Measurements from ENCODE around the gene AP4E1. TPM values are rescaled to one million over a fixed set of nuclear protein-coding genes. Genes with fewer than 3 reads are reported as not detected.

The AP4E1 gene
- 10 to 100 TPM in 2 of 4 donors, 1 to 10 TPM in 2; 6.8 to 12.1 (median 9.8) TPM for total RNA-seq

- TF ChIP-seq CTCF (IDR thresholded peaks at IDR 0.05; ENCODE audit: low read depth): no peak
These were observed at the start of gene AP4E1 for GRCh38 chr15:50908209-50909009. TSS of gene AP4E1 (plus strand) at chr15:50908683. CDS start at chr15:50908779, 96 bp downstream.

- no peak for TF ChIP-seq CTCF (IDR thresholded peaks at IDR 0.05; ENCODE audit: low read depth)
These were observed 47.7 kb upstream of the AP4E1 start for GRCh38 chr15:50860824-50861223.

GRCh38 chr15:50862553-50862952, 45.9 kb upstream of the AP4E1 start:
- TF ChIP-seq CTCF (IDR thresholded peaks at IDR 0.05; ENCODE audit: low read depth): no peak

GRCh38 chr15:50864873-50865272, 43.6 kb upstream of the AP4E1 start:
- TF ChIP-seq CTCF (IDR thresholded peaks at IDR 0.05; ENCODE audit: low read depth): no peak

GRCh38 chr15:50865515-50866353, 42.7 kb upstream of the AP4E1 start:
- no peak for TF ChIP-seq CTCF (IDR thresholded peaks at IDR 0.05; ENCODE audit: low read depth)

- no peak for TF ChIP-seq CTCF (IDR thresholded peaks at IDR 0.05; ENCODE audit: low read depth)
These were observed 36.7 kb upstream of the AP4E1 start for GRCh38 chr15:50871832-50872231.

- no peak for TF ChIP-seq CTCF (IDR thresholded peaks at IDR 0.05; ENCODE audit: low read depth)
These were observed 35.6 kb upstream of the AP4E1 start for GRCh38 chr15:50872832-50873426.
